Stomach (tissue), 4 donors: ENCODE measurements around the gene SIGLEC7.

Experiments used
- CTCF ChIP-seq, 7 experiments: fragments of 450-650 bp in 4 of 7; fragments of 200-600 bp in 3 of 7; sonication (generic) in 3 of 7; IDR thresholded peaks; one replicate each; pipeline ENCODE4 v1.5.1; 2016 to 2019; ENCODE audit warnings: antibody characterized with exemption in 7 of 7, control low read depth in 2 of 7, mild to moderate bottlenecking in 1 of 7
- EP300 ChIP-seq: sonication (generic); formaldehyde crosslinking; IDR thresholded peaks from one replicate; pipeline ENCODE4 v1.6.1; 2017; ENCODE audit warnings: antibody characterized with exemption
- POLR2A ChIP-seq, 4 donors: fragments of 450-650 bp; IDR thresholded peaks; one replicate each; pipeline ENCODE4 v1.6.1; 2016; ENCODE audit warnings: antibody characterized with exemption in 4 of 4, control low read depth in 2 of 4, mild to moderate bottlenecking in 1 of 4, moderate library complexity in 1 of 4
- POLR2AphosphoS5 ChIP-seq, 3 donors: sonication (generic); formaldehyde crosslinking; IDR thresholded peaks; one replicate each; pipeline ENCODE4 v1.6.1; 2016; ENCODE audit warnings: antibody characterized with exemption in 3 of 3

- TF ChIP-seq CTCF (IDR thresholded peaks at IDR 0.05) = no peak
- TF ChIP-seq POLR2A (IDR thresholded peaks at IDR 0.05) = no peak
- TF ChIP-seq POLR2AphosphoS5 (IDR thresholded peaks at IDR 0.05) = no peak
- no peak for TF ChIP-seq EP300
Observed at GRCh38 chr19:51128227-51128626, 13.9 kb upstream of the SIGLEC7 start.
